ENCODE results near the gene FBXO31.

GRCh38 chr16:87417528-87417910 lies 33.9 kb upstream of the FBXO31 start:
- TF ChIP-seq DBP (CRISPR knock-in tag; IDR thresholded peaks at IDR 0.05; ENCODE audit: not compliant biosample characterization) (no peak), RAD21 (CRISPR knock-in tag; IDR thresholded peaks at IDR 0.05) (no peak), ZNF660 (CRISPR knock-in tag; IDR thresholded peaks at IDR 0.05; ENCODE audit: borderline replicate concordance, low read depth) (no peak), GLI4 (CRISPR knock-in tag; IDR thresholded peaks at IDR 0.05; ENCODE audit: borderline replicate concordance) (no peak), ZNF124 (CRISPR knock-in tag; IDR thresholded peaks at IDR 0.05) (no peak)

Measured in HepG2 (cell line).